Peyer's patch (tissue), 4 donors: ENCODE measurements around the gene FZD10.

Source experiments
- POLR2A ChIP-seq, 2 donors: fragments of 450-650 bp; IDR thresholded peaks; one replicate each; pipeline ENCODE4 v1.5.1; 2017; ENCODE audit warnings: antibody characterized with exemption in 2 of 2, mild to moderate bottlenecking in 2 of 2, moderate library complexity in 2 of 2
- TF ChIP-seq, protein P1 (sequence below), 6 experiments: fragments of 450-650 bp in 4 of 6; fragments of 200-600 bp in 2 of 6; sonication (generic) in 1 of 6; IDR thresholded peaks; one replicate each; pipeline ENCODE4 v1.5.1; 2017 to 2019; ENCODE audit warnings: antibody characterized with exemption in 6 of 6, mild to moderate bottlenecking in 3 of 6, moderate library complexity in 1 of 6

DNA sequence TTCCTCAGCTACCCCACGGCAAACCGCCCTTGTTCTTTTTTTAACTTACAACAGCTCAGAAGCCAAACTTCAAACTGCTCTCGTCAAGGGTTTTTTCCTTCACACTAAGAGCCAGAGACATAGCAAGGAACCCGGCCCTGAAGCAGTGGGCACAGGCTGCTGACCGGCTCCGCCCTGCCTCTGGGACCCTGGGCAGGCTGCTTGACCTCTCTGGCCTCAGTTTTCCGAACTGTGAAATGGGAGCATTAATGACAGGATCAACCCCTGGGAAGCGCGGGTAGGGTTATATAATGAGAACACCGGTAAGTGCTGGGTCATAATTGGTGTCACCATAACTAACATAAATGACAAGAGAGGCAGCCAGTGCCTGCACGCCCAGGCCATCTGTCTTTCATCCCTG lies 21.2 kb upstream of the FZD10 start:
- TF ChIP-seq, protein P1, sequence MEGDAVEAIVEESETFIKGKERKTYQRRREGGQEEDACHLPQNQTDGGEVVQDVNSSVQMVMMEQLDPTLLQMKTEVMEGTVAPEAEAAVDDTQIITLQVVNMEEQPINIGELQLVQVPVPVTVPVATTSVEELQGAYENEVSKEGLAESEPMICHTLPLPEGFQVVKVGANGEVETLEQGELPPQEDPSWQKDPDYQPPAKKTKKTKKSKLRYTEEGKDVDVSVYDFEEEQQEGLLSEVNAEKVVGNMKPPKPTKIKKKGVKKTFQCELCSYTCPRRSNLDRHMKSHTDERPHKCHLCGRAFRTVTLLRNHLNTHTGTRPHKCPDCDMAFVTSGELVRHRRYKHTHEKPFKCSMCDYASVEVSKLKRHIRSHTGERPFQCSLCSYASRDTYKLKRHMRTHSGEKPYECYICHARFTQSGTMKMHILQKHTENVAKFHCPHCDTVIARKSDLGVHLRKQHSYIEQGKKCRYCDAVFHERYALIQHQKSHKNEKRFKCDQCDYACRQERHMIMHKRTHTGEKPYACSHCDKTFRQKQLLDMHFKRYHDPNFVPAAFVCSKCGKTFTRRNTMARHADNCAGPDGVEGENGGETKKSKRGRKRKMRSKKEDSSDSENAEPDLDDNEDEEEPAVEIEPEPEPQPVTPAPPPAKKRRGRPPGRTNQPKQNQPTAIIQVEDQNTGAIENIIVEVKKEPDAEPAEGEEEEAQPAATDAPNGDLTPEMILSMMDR (IDR thresholded peaks at IDR 0.05): no peak
- TF ChIP-seq POLR2A (IDR thresholded peaks at IDR 0.05): no peak
